ENCODE measurements around the gene BEST2. TPM values are rescaled to one million over a fixed set of nuclear protein-coding genes. Genes with fewer than 3 reads are reported as not detected.
"Not testable (repeated sequence)": the region's sequence is repeated elsewhere in the genome, so short reads cannot be mapped to it uniquely, and the experiment has no call there.

The BEST2 gene
- total RNA-seq (ENCODE audit: insufficient read depth, low replicate concordance), result not detected

GRCh38 chr19:12751635-12752034, at the start of gene BEST2:
Gene BEST2, plus strand, starts transcription at chr19:12751791. Its CDS starts 802 bp downstream, at chr19:12752593.
- no peak for DNase-seq (ENCODE audit: low spot score)

DNA sequence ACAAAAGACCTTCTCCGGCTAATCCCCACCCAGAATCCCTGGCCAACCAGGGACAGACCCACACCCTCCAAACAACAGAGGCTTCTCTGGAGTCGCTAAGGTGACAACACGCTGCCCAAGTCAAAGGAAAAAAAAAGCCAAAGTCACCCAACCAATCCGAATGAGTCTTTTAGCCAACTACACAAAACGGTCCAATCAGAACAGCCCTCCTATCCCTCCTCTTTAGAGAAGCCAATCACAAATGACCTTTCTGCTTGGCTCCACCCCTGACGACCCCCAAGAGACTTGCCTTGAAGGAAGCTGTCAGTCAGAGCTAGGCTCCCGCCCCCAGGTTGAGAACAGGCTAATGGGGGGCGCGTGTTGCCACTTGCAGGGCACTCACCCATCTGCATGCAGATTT, 48.5 kb upstream of the BEST2 start:
- peak; percentile 16 for DNase-seq (ENCODE audit: low spot score)

DNA sequence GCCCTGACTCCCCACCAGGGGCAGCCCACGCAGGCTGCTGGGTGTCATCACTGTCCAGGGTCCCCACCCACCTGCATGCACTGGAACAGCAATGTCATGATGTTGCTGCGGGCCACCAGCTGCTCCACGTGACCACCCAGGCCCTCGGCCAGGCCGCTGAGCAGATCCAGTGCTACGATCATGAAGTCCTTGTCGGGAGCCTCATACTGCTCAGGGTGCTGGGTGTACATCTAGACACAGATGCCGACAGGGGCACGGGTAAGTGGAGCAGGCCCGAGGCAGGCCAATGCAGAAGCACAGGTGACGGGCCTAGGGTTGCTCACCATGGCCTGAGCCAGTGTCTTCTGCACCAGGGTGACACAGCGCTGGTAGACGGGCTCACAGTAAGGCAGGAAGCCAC, 46.4 kb upstream of the BEST2 start:
- no peak for DNase-seq (ENCODE audit: low spot score)

GRCh38 chr19:12705654-12706331, 45.8 kb upstream of the BEST2 start:
- no peak for DNase-seq (ENCODE audit: low spot score)

GRCh38 chr19:12706332-12706718, 45.3 kb upstream of the BEST2 start:
- DNase-seq (ENCODE audit: low spot score), result no peak

DNA sequence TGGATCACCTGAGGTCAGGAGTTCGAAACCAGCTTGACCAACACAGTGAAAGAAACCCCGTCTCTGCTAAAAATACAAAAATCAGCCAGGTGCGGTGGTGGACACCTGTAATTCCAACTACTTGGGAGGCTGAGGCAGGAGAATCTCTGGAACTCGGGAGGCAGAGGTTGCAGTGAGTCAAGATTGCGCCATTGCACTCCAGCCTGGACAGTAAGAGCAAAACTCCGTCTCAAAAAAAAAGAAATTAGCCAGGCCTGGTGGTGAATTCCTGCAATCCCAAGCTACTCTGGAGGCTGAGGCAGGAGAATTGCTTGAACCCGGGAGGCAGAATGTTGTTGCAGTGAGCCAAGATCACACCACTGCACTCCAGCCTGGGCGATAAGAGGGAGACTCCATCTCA, 43.0 kb upstream of the BEST2 start:
- DNase-seq (ENCODE audit: low spot score), result no peak

DNA sequence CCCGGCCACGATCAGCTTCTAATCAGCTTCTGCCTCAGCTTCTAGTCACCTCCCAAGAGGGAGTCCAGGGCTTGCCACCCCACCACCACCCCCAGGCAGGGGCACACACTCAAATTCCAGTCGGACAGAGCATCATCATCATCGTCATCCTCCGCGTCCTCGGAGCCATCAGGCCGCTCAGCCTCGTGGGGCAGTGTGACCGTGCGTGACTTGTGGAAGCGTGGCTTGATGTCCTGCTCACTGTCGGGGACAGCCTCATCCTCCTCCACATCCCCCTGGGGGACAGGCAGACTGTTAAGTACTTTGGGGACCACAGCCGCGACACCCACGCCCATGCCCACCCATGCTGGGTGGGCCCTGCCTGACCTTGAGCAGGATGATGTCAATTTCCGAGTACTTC, 40.4 kb upstream of the BEST2 start:
- DNase-seq (ENCODE audit: low spot score), result no peak

DNA sequence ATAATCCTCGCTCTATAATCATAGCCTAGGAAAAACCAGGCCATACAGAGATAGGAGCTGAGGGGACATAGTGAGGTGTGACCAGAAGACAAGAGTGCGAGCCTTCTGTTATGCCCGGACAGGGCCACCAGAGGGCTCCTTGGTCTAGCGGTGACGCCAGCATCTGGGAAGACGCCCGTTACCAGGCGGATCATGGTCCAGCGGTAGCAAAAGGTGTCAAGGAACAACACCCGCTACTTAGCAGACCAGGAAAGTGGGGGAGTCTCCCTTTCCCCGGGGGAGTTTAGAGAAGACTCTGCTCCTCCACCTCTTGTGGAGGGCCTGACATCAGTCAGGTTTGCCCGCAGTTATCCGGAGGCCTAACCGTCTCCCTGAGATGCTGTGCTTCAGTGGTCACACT, 39.5 kb upstream of the BEST2 start:
- not testable (repeated sequence) for DNase-seq (ENCODE audit: low spot score)

DNA sequence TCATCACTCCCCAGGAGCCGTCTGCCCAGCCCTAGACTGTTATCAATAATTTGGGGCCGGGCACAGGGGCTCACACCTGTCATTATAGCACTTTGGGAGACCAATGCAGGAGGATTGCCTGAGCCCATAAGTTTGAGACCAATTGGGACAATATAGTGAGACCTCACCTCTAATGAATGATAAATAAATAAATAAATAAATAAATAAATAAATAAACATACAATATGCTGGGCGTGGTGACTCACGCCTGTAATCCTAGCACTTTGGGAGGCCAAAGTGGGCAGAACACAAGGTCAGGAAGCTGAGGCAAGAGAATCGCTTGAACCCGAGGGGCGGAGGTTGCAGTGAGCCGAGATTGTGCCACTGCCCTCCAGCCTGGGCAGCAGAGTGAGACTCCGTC, 38.3 kb upstream of the BEST2 start:
- DNase-seq (ENCODE audit: low spot score), result not testable (repeated sequence)

- DNase-seq (ENCODE audit: low spot score), result no peak
Measured at GRCh38 chr19:12715102-12715501, 36.5 kb upstream of the BEST2 start.

DNA sequence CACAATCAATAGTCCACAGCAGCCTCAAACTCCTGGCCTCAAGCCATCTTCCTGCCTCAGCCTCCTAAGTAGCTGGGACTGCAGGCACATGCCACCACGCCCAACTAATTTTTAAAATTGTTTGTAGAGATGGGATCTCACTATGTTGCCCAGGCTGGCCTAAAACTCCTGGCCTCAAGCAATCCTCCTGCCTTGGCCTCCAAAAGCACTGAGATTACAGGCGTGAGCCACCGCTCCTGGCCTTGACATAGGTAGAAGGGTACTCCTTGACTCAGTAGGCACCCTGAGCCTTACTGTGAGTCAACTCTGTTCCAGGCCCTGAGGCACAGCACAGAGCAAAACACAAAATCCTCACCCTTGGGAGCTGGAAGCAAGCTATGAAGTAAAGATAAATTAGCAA, 35.7 kb upstream of the BEST2 start:
- DNase-seq (ENCODE audit: low spot score), result no peak

DNA sequence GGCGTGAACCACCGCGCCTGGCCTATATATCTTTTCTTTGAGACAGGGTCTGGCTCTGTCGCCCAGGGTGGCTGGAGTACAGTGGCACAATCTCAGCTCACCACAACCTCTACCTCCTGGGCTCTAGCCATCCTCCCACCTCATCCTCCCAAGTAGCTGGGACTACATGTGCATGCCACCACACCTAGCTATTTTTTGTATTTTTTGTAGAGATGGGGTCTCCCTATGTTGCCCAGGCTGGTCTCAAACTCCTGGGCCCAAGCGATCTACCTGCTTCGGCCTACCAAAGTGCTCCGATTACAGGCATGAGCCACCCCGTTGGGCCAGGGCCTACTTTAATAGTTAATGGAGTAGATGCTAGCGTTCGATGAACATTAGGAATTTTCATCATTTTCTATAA, 31.3 kb upstream of the BEST2 start:
- no peak for DNase-seq (ENCODE audit: low spot score)

GRCh38 chr19:12720851-12721655, 30.5 kb upstream of the BEST2 start:
- peak; percentile 28 for DNase-seq (ENCODE audit: low spot score)

- DNase-seq (ENCODE audit: low spot score), result peak; percentile 75
Measured at GRCh38 chr19:12721656-12722565, 29.7 kb upstream of the BEST2 start.

GRCh38 chr19:12722566-12723380, 28.8 kb upstream of the BEST2 start:
- DNase-seq (ENCODE audit: low spot score), result peak; percentile 99

GRCh38 chr19:12723381-12723640, 28.3 kb upstream of the BEST2 start:
- DNase-seq (ENCODE audit: low spot score), result no peak

DNA sequence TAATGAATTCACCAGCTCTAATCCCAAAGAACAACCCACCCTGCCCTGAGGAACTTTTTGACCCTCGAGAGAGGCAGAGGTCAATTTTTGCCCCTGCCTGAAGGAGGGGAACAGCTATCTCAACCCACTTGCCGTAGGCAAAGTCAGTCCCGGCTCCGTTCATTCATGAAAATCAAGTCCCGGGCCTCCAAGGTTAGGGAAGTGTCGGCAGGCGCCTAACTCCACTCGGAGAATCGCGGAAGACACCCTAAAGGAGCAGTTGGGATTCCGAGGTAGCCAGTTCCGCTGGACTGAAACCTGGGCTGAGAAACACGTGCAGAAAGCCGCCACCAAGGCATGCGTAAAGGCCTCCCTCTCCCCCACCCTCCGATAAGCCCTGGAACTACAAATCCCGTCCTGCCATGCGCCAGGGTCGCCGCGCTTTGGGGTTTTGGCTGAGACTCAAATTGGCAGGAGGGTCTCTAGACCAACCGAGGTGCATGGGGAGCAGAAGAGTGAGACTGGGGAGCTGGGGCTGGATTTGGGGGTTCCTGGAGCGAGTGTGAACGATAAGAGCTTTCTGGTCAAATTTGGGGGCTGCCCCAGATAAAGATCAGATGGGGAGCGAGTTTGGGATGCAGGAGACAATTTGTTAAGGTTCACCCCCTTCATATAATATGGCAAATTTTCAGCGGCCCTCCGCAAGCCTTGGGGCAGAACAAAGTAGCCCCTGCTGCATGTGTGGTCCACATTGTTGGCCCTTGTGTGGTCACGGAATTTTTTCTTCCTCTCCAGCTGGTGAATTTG, 27.8 kb upstream of the BEST2 start, which contains the start of gene TNPO2:
Gene TNPO2, minus strand, starts transcription at position 292 of the 786 bp plus-strand sequence. CDS start 2,955 bp downstream, outside the sequence.
- DNase-seq (ENCODE audit: low spot score), result peak; percentile 73

GRCh38 chr19:12725612-12726011, 26.0 kb upstream of the BEST2 start:
- DNase-seq (ENCODE audit: low spot score), result not testable (repeated sequence)

DNA sequence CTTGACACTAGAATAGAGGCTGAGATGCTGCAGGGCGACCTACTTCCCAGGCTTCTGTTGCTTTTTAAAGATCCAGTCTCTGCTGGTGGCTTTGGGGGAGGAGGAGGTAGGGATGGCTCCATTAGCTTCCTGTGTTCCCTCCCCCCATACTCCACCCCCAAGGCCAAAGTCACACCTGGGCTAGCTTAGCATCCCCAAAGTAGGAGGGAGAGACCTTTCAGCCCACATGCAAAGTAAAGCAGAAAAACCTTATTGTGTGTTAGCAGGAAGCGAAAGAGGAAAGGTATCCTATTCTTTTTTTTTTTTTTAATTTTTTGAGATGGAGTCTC, 24.6 kb upstream of the BEST2 start:
- DNase-seq (ENCODE audit: low spot score), result no peak

- no peak for DNase-seq (ENCODE audit: low spot score)
Measured at GRCh38 chr19:12727745-12728433, 23.7 kb upstream of the BEST2 start.

All from umbilical cord (tissue), 2 donors.